ENCODE data around the gene SPPL2B. TPM values are rescaled to one million over a fixed set of nuclear protein-coding genes. Genes with fewer than 3 reads are reported as not detected.
"Not testable (repeated sequence)": the region's sequence is repeated elsewhere in the genome, so short reads cannot be mapped to it uniquely, and the experiment has no call there.

Gene SPPL2B
- polyA plus RNA-seq, 1 donor from 2014 or later, result 68.7 TPM

GRCh38 chr19:2395293-2395829 lies 66.9 kb downstream of the SPPL2B start:
- not testable (repeated sequence) for H3K9me3 ChIP-seq (ENCODE audit: low read length); H3K27ac ChIP-seq (ENCODE audit: low read length); H3K9ac ChIP-seq (ENCODE audit: low read length); H3K36me3 ChIP-seq (ENCODE audit: insufficient read depth, low read length); H2AFZ ChIP-seq (ENCODE audit: low read depth, low read length); H3K27me3 ChIP-seq (ENCODE audit: insufficient read depth, low read depth, low read length); H3K4me3 ChIP-seq (ENCODE audit: low read length); H3F3A ChIP-seq (ENCODE audit: insufficient read depth, low read length, poor library complexity, severe bottlenecking); H4K20me1 ChIP-seq (ENCODE audit: insufficient read depth); H3K4me2 ChIP-seq (ENCODE audit: low read length); H3K9me2 ChIP-seq (ENCODE audit: insufficient read depth, low read length); H3K79me2 ChIP-seq (replicated peaks; ENCODE audit: insufficient read depth, low read length)

GRCh38 chr19:2397173-2397572 lies 68.7 kb downstream of the SPPL2B start:
- H3K4me3 ChIP-seq (ENCODE audit: low read length); H3K9me2 ChIP-seq (ENCODE audit: insufficient read depth, low read length); H3K9ac ChIP-seq (ENCODE audit: low read length); H3K79me2 ChIP-seq (replicated peaks; ENCODE audit: insufficient read depth, low read length); H3K36me3 ChIP-seq (ENCODE audit: insufficient read depth, low read length); H2AFZ ChIP-seq (ENCODE audit: low read depth, low read length); H3K27ac ChIP-seq (ENCODE audit: low read length); H3K27me3 ChIP-seq (ENCODE audit: insufficient read depth, low read depth, low read length); H4K20me1 ChIP-seq (ENCODE audit: insufficient read depth); H3F3A ChIP-seq (ENCODE audit: insufficient read depth, low read length, poor library complexity, severe bottlenecking); H3K9me3 ChIP-seq (ENCODE audit: low read length); H3K4me2 ChIP-seq (ENCODE audit: low read length): not testable (repeated sequence)

GRCh38 chr19:2398735-2399305 lies 70.3 kb downstream of the SPPL2B start:
- Histone ChIP-seq H3F3A (ENCODE audit: insufficient read depth, low read length, poor library complexity, severe bottlenecking) (no peaks in the 10 kb centered on the region), H3K9ac (ENCODE audit: low read length) (no peak overlapping the region), H3K9me3 (ENCODE audit: low read length) (no peaks in the 10 kb centered on the region), H3K36me3 (ENCODE audit: insufficient read depth, low read length) (no peaks in the 10 kb centered on the region), H3K4me2 (ENCODE audit: low read length) (no peak overlapping the region), H3K4me3 (ENCODE audit: low read length) (no peak overlapping the region), H4K20me1 (ENCODE audit: insufficient read depth) (no peaks in the 10 kb centered on the region), H3K79me2 (replicated peaks; ENCODE audit: insufficient read depth, low read length) (no peaks in the 10 kb centered on the region), H3K27ac (ENCODE audit: low read length) (no peak overlapping the region), H2AFZ (ENCODE audit: low read depth, low read length) (no peak overlapping the region), H3K27me3 (ENCODE audit: insufficient read depth, low read depth, low read length) (no peaks in the 10 kb centered on the region), H3K9me2 (ENCODE audit: insufficient read depth, low read length) (no peaks in the 10 kb centered on the region)
- TF ChIP-seq POLR2AphosphoS5 (IDR thresholded peaks at IDR 0.05) (no peak), EZH2 (IDR thresholded peaks at IDR 0.05; ENCODE audit: borderline replicate concordance, insufficient read depth, low read length, poor library complexity, severe bottlenecking) (no peak), MXI1 (conservative IDR thresholded peaks at IDR 0.05; ENCODE audit: poor library complexity, severe bottlenecking) (no peak), RAD21 (conservative IDR thresholded peaks at IDR 0.05) (no peak), CTCF (IDR thresholded peaks at IDR 0.05; ENCODE audit: poor library complexity, severe bottlenecking) (no peak)

- no peaks in the 10 kb centered on the region for H3K79me2 ChIP-seq (replicated peaks; ENCODE audit: insufficient read depth, low read length)
- no peak overlapping the region for H2AFZ ChIP-seq (ENCODE audit: low read depth, low read length)
- no peaks in the 10 kb centered on the region for H4K20me1 ChIP-seq (ENCODE audit: insufficient read depth)
- no peaks in the 10 kb centered on the region for H3F3A ChIP-seq (ENCODE audit: insufficient read depth, low read length, poor library complexity, severe bottlenecking)
- H3K4me2 ChIP-seq (ENCODE audit: low read length), result no peak overlapping the region
- no peak for TF ChIP-seq TAF1 (IDR thresholded peaks at IDR 0.05; ENCODE audit: low read depth)
- no peak for TF ChIP-seq REST (IDR thresholded peaks at IDR 0.05; ENCODE audit: borderline replicate concordance)
- TF ChIP-seq SMC3 (conservative IDR thresholded peaks at IDR 0.05; ENCODE audit: poor library complexity), result no peak
- TF ChIP-seq MXI1 (conservative IDR thresholded peaks at IDR 0.05; ENCODE audit: poor library complexity, severe bottlenecking), result no peak
- TF ChIP-seq EZH2 (IDR thresholded peaks at IDR 0.05; ENCODE audit: borderline replicate concordance, insufficient read depth, low read length, poor library complexity, severe bottlenecking), result no peak
- TF ChIP-seq RAD21 (conservative IDR thresholded peaks at IDR 0.05), result no peak
- TF ChIP-seq CTCF (IDR thresholded peaks at IDR 0.05; ENCODE audit: poor library complexity, severe bottlenecking), result no peak
- H3K27ac ChIP-seq (ENCODE audit: low read length), result no peak overlapping the region
- H3K9me2 ChIP-seq (ENCODE audit: insufficient read depth, low read length), result no peaks in the 10 kb centered on the region
- H3K9ac ChIP-seq (ENCODE audit: low read length), result no peak overlapping the region
- H3K9me3 ChIP-seq (ENCODE audit: low read length), result no peaks in the 10 kb centered on the region
- no peaks in the 10 kb centered on the region for H3K36me3 ChIP-seq (ENCODE audit: insufficient read depth, low read length)
- no peak overlapping the region for H3K4me3 ChIP-seq (ENCODE audit: low read length)
- no peaks in the 10 kb centered on the region for H3K27me3 ChIP-seq (ENCODE audit: insufficient read depth, low read depth, low read length)
Observed at GRCh38 chr19:2399582-2399981, 71.1 kb downstream of the SPPL2B start.
